Natural killer cell (primary cell): ENCODE results near the gene AEBP1. TPM values are rescaled to one million over a fixed set of nuclear protein-coding genes. Genes with fewer than 3 reads are reported as not detected.

ENCODE experiments used
- ATAC-seq, 3 donors: fragments of 150-1000 bp in 2 of 3; fragments of 200-7000 bp in 1 of 3; cut with Tn5 transposase; 1 replicate in 1 of 3; 2 replicates in 2 of 3; pipeline ENCODE4 v1.10.0; 2021; ENCODE audit warnings: mild to moderate bottlenecking in 2 of 3, moderate library complexity in 2 of 3
- DNase-seq, 2 donors: peaks; one replicate each; pipeline versions ENCODE4 v3.0.0 to v3.0.0-alpha.2; 2013 to 2021; ENCODE audit warnings: mixed read lengths in 1 of 2
- H3K27ac ChIP-seq: one replicate; pipeline ENCODE4 v1.5.1; 2013; ENCODE audit warnings: mild to moderate bottlenecking, low read length
- H3K27me3 ChIP-seq: one replicate; pipeline ENCODE4 v1.6.1; 2013; ENCODE audit warnings: low read length; ENCODE audit not compliant: control insufficient read depth, insufficient read depth
- H3K36me3 ChIP-seq: one replicate; pipeline ENCODE4 v1.6.1; 2013; ENCODE audit warnings: low read length; ENCODE audit not compliant: control insufficient read depth, insufficient read depth
- H3K4me1 ChIP-seq: one replicate; pipeline ENCODE4 v1.6.1; 2013; ENCODE audit warnings: low read length; ENCODE audit not compliant: control insufficient read depth, insufficient read depth
- H3K4me3 ChIP-seq: one replicate; pipeline ENCODE4 v1.5.1; 2013; ENCODE audit warnings: low read length
- H3K9me3 ChIP-seq: one replicate; pipeline ENCODE4 v1.6.1; 2013; ENCODE audit warnings: low read length; ENCODE audit not compliant: control insufficient read depth, insufficient read depth
- H3K27ac Mint-ChIP-seq, 2 donors: one replicate each; pipeline ENCODE4 v1.8.0; 2022; ENCODE audit warnings: mild to moderate bottlenecking in 2 of 2, mixed read lengths in 2 of 2, moderate library complexity in 1 of 2
- H3K27me3 Mint-ChIP-seq, 2 donors: one replicate each; pipeline ENCODE4 v1.8.0; 2022; ENCODE audit warnings: low read depth in 2 of 2, mixed read lengths in 2 of 2
- H3K36me3 Mint-ChIP-seq: one replicate; pipeline ENCODE4 v1.8.0; 2022; ENCODE audit warnings: mixed read lengths
- H3K4me1 Mint-ChIP-seq, 2 donors: one replicate each; pipeline ENCODE4 v1.8.0; 2022; ENCODE audit warnings: mixed read lengths in 2 of 2
- H3K4me3 Mint-ChIP-seq: one replicate; pipeline ENCODE4 v1.8.0; 2022; ENCODE audit warnings: mild to moderate bottlenecking, moderate library complexity, mixed read lengths
- H3K9me3 Mint-ChIP-seq, 2 donors: one replicate each; pipeline ENCODE4 v1.8.0; 2022; ENCODE audit warnings: mixed read lengths in 2 of 2
- CTCF ChIP-seq: fragments of 200-600 bp; IDR thresholded peaks from one replicate; pipeline ENCODE4 v1.8.0; 2022; ENCODE audit warnings: antibody characterized with exemption
- WGBS: methylation state at CpG from one replicate; pipeline ENCODE4 v1.1.7; 2013; ENCODE audit warnings: missing lambda C conversion rate; ENCODE audit not compliant: insufficient coverage; 5-methylcytosine and 5-hydroxymethylcytosine counted together
- intact Hi-C: fragments of 100-400 bp; cut with micrococcal nuclease; formaldehyde crosslinking; loops from one replicate; pipeline ENCODE4 v1.14.2; 2022
- total RNA-seq, 4 donors: library from RNA; stranded (reverse); fragments of 120-200 nt in 1 of 4; gene quantifications; one replicate each; pipeline versions ENCODE4 v1.2.3 to v1.2.4, GENCODE V29; 2013 to 2022

AEBP1 gene
- total RNA-seq, 3 donors from 2014 or later (not counting 1 experiment from before 2014, with no cell fraction given): 3.3 to 9.0 (median 6.4) TPM

- H3K27me3 ChIP-seq: no peaks in the 10 kb centered on the region
- Mint-ChIP-seq H3K4me1 (no peaks in the 10 kb centered on the region), H3K27ac (no peak overlapping the region), H3K4me3 (no peak overlapping the region), H3K9me3 (no peaks in the 10 kb centered on the region), H3K27me3 (peaks cover 0 to 13% of the 10 kb centered on the region in 2 donors), H3K36me3 (no peaks in the 10 kb centered on the region)
- DNase-seq (no peak), ATAC-seq (no peak)
- WGBS: 93% methylated on average over 2 of the region's 2 CpGs
- H3K9me3 ChIP-seq: no peaks in the 10 kb centered on the region
- intact Hi-C loops: no loop called here
- no peak for TF ChIP-seq CTCF
- no peaks in the 10 kb centered on the region for H3K4me1 ChIP-seq
- no peak overlapping the region for H3K4me3 ChIP-seq
- H3K27ac ChIP-seq: no peak overlapping the region
- no peaks in the 10 kb centered on the region for H3K36me3 ChIP-seq
These were observed 27.9 kb downstream of the AEBP1 start for GRCh38 chr7:44132039-44132438.

GRCh38 chr7:44133295-44133694 is 29.1 kb downstream of the AEBP1 start:
- DNase-seq (no peak), ATAC-seq (no peak)
- H3K4me1 Mint-ChIP-seq: no peaks in the 10 kb centered on the region
- intact Hi-C loops: no loop called here
- Histone ChIP-seq H3K4me3 (no peak overlapping the region), H3K36me3 (no peaks in the 10 kb centered on the region), H3K27me3 (no peaks in the 10 kb centered on the region), H3K9me3 (no peaks in the 10 kb centered on the region), H3K27ac (no peak overlapping the region), H3K4me1 (no peaks in the 10 kb centered on the region)
- H3K27me3 Mint-ChIP-seq: peaks cover 0 to 7% of the 10 kb centered on the region in 2 donors
- H3K9me3 Mint-ChIP-seq: no peaks in the 10 kb centered on the region
- whole genome bisulfite sequencing: 74% methylated on average over 3 of the region's 3 CpGs
- TF ChIP-seq CTCF: no peak
- H3K27ac Mint-ChIP-seq: no peak overlapping the region
- no peaks in the 10 kb centered on the region for H3K36me3 Mint-ChIP-seq
- H3K4me3 Mint-ChIP-seq: no peak overlapping the region

GRCh38 chr7:44134943-44135628 is 30.9 kb downstream of the AEBP1 start:
- no peak for TF ChIP-seq CTCF
- 96% methylated on average over 4 of the region's 4 CpGs for WGBS
- Histone ChIP-seq H3K4me3 (no peak overlapping the region), H3K27me3 (no peaks in the 10 kb centered on the region), H3K4me1 (no peaks in the 10 kb centered on the region), H3K9me3 (no peaks in the 10 kb centered on the region), H3K36me3 (no peaks in the 10 kb centered on the region), H3K27ac (no peak overlapping the region)
- no peak overlapping the region for H3K4me3 Mint-ChIP-seq
- H3K27ac Mint-ChIP-seq: no peak overlapping the region
- H3K9me3 Mint-ChIP-seq: no peaks in the 10 kb centered on the region
- intact Hi-C loops: no loop called here
- H3K4me1 Mint-ChIP-seq: no peaks in the 10 kb centered on the region
- H3K27me3 Mint-ChIP-seq: peaks cover 0 to 7% of the 10 kb centered on the region in 2 donors
- H3K36me3 Mint-ChIP-seq: no peaks in the 10 kb centered on the region
- DNase-seq (no peak), ATAC-seq (no peak)

GRCh38 chr7:44136731-44137130 is 32.6 kb downstream of the AEBP1 start:
- Histone ChIP-seq H3K27me3 (no peaks in the 10 kb centered on the region), H3K27ac (no peak overlapping the region), H3K9me3 (no peaks in the 10 kb centered on the region), H3K36me3 (no peaks in the 10 kb centered on the region), H3K4me1 (no peaks in the 10 kb centered on the region), H3K4me3 (no peak overlapping the region)
- Mint-ChIP-seq H3K27ac (no peak overlapping the region), H3K9me3 (no peaks in the 10 kb centered on the region), H3K36me3 (no peaks in the 10 kb centered on the region), H3K4me3 (no peak overlapping the region), H3K27me3 (peaks cover 0 to 7% of the 10 kb centered on the region in 2 donors), H3K4me1 (no peaks in the 10 kb centered on the region)
- TF ChIP-seq CTCF: no peak
- WGBS: 91% methylated on average over 5 of the region's 5 CpGs
- intact Hi-C loops: no loop called here
- DNase-seq: no peak
- ATAC-seq: no peak
